Liver (tissue), 9 donors: ENCODE data around the gene FAM13C. TPM values are rescaled to one million over a fixed set of nuclear protein-coding genes. Genes with fewer than 3 reads are reported as not detected.
A peak's percentile ranks its signal among the peaks of the same experiment; 100 is the strongest.

Source experiments
- DNase-seq: peaks from one replicate; pipeline ENCODE4 v3.0.0-alpha.2; 2017; ENCODE audit warnings: low spot score
- H3K27ac ChIP-seq, 2 donors: one replicate each; pipeline ENCODE4 v1.7.0; 2013; ENCODE audit warnings: inconsistent platforms in 2 of 2, low read length in 2 of 2, control low read depth in 1 of 2, low read depth in 1 of 2, mild to moderate bottlenecking in 1 of 2
- H3K27me3 ChIP-seq, 4 donors: one replicate each; pipeline versions ENCODE4 v1.6.1 to v1.7.0; 2013; ENCODE audit warnings: low read length in 3 of 4, inconsistent platforms in 1 of 4, mild to moderate bottlenecking in 1 of 4, moderate library complexity in 1 of 4; ENCODE audit not compliant: control insufficient read depth in 4 of 4, insufficient read depth in 4 of 4
- H3K36me3 ChIP-seq, 4 donors: one replicate each; pipeline versions ENCODE4 v1.6.1 to v1.7.0; 2013; ENCODE audit warnings: low read length in 3 of 4, mild to moderate bottlenecking in 3 of 4, low read depth in 1 of 4, moderate library complexity in 1 of 4; ENCODE audit not compliant: control insufficient read depth in 4 of 4, insufficient read depth in 3 of 4
- H3K4me1 ChIP-seq, 4 donors: one replicate each; pipeline versions ENCODE4 v1.6.1 to v1.7.0; 2013; ENCODE audit warnings: low read length in 3 of 4, mild to moderate bottlenecking in 3 of 4, moderate library complexity in 1 of 4; ENCODE audit not compliant: control insufficient read depth in 4 of 4, insufficient read depth in 4 of 4
- H3K4me3 ChIP-seq, 3 donors: one replicate each; pipeline versions ENCODE4 v1.6.1 to v1.7.0; 2013; ENCODE audit warnings: low read length in 3 of 3, control low read depth in 1 of 3, low read depth in 1 of 3, mild to moderate bottlenecking in 1 of 3
- H3K9ac ChIP-seq, 2 donors: one replicate each; pipeline ENCODE4 v1.7.0; 2013; ENCODE audit warnings: low read length in 2 of 2, mild to moderate bottlenecking in 2 of 2, moderate library complexity in 2 of 2, control low read depth in 1 of 2, low read depth in 1 of 2
- H3K9me3 ChIP-seq, 4 donors: one replicate each; pipeline versions ENCODE4 v1.6.1 to v1.7.0; 2013; ENCODE audit warnings: low read length in 3 of 4; ENCODE audit not compliant: control insufficient read depth in 4 of 4
- ATF3 ChIP-seq: IDR thresholded peaks from 2 replicates; pipeline ENCODE4 v1.6.1; 2016; ENCODE audit warnings: antibody characterized with exemption
- EGR1 ChIP-seq, 2 donors: IDR thresholded peaks; 2 replicates each; pipeline ENCODE4 v1.6.1; 2016 to 2018; ENCODE audit warnings: antibody characterized with exemption in 2 of 2, low read depth in 2 of 2
- FOXA2 ChIP-seq: IDR thresholded peaks from 2 replicates; pipeline ENCODE4 v1.6.1; 2016; ENCODE audit warnings: antibody characterized with exemption
- GABPA ChIP-seq, 2 donors: IDR thresholded peaks in 1 of 2; conservative IDR thresholded peaks in 1 of 2; 2 replicates each; pipeline ENCODE4 v1.6.1; 2016; ENCODE audit warnings: antibody characterized with exemption in 2 of 2, mild to moderate bottlenecking in 1 of 2, moderate library complexity in 1 of 2
- HNF4A ChIP-seq, 2 donors: conservative IDR thresholded peaks; 2 replicates each; pipeline ENCODE4 v1.6.1; 2016; ENCODE audit warnings: antibody characterized with exemption in 2 of 2, mild to moderate bottlenecking in 2 of 2
- HNF4G ChIP-seq: IDR thresholded peaks from 2 replicates; pipeline ENCODE4 v1.6.1; 2016; ENCODE audit warnings: antibody characterized with exemption
- JUND ChIP-seq, 2 donors: IDR thresholded peaks; 2 replicates each; pipeline ENCODE4 v1.6.1; 2016; ENCODE audit warnings: antibody characterized with exemption in 2 of 2
- NR2F2 ChIP-seq: IDR thresholded peaks from 2 replicates; pipeline ENCODE4 v1.6.1; 2016; ENCODE audit warnings: antibody characterized with exemption
- RAD21 ChIP-seq, 2 donors: IDR thresholded peaks; 2 replicates each; pipeline ENCODE4 v1.6.1; 2016; ENCODE audit warnings: antibody characterized with exemption in 2 of 2, mild to moderate bottlenecking in 2 of 2
- RXRA ChIP-seq, 2 donors: IDR thresholded peaks; 2 replicates each; pipeline ENCODE4 v1.6.1; 2017 to 2018; ENCODE audit warnings: antibody characterized with exemption in 2 of 2, mild to moderate bottlenecking in 1 of 2
- YY1 ChIP-seq: IDR thresholded peaks from 2 replicates; pipeline ENCODE4 v1.6.1; 2016; ENCODE audit warnings: antibody characterized with exemption, mild to moderate bottlenecking
- ZBTB33 ChIP-seq: IDR thresholded peaks from 2 replicates; pipeline ENCODE4 v1.6.1; 2016; ENCODE audit warnings: antibody characterized with exemption
- WGBS: extraction: QIAGEN DNeasy Blood & Tissue Kit; methylation state at CpG from one replicate; pipeline ENCODE4 v1.1.7; 2013; 5-methylcytosine and 5-hydroxymethylcytosine counted together
- polyA plus RNA-seq, 2 donors: library from polyadenylated mRNA; stranded (reverse) in 1 of 2; unstranded in 1 of 2; fragments of 200-250 nt in 1 of 2; fragments of >200 nt in 1 of 2; fragmentation: Nextera tagmentation in 1 of 2; extraction: Ambion mirVana in 1 of 2; gene quantifications; one replicate each; pipeline versions ENCODE4 v1.2.1 to v1.2.3, GENCODE V29; 2013 to 2015
- total RNA-seq, 2 donors: library from RNA; depleted of rRNA; stranded (reverse); fragments of >200 nt; gene quantifications; one replicate each; pipeline ENCODE4 v1.2.3, GENCODE V29; 2014
- TF ChIP-seq, protein P1 (sequence below): fragments of 150-350 bp; IDR thresholded peaks from 2 replicates; pipeline ENCODE4 v1.5.1; 2017; ENCODE audit warnings: improper control_type of control experiment, low read depth, low read length; ENCODE audit not compliant: missing input control
- TF ChIP-seq, protein P2 (sequence below): IDR thresholded peaks from 2 replicates; pipeline ENCODE4 v1.6.1; 2016; ENCODE audit warnings: antibody characterized with exemption, mild to moderate bottlenecking
- donor health status: healthy.
- donor health status: healthy.
- donor health status: healthy.
- donor health status: healthy.
- donor health status: healthy.

FAM13C gene
- total and polyA plus RNA-seq, 4 donors = 0.87 to 2.4 (median 2.1) TPM

DNA sequence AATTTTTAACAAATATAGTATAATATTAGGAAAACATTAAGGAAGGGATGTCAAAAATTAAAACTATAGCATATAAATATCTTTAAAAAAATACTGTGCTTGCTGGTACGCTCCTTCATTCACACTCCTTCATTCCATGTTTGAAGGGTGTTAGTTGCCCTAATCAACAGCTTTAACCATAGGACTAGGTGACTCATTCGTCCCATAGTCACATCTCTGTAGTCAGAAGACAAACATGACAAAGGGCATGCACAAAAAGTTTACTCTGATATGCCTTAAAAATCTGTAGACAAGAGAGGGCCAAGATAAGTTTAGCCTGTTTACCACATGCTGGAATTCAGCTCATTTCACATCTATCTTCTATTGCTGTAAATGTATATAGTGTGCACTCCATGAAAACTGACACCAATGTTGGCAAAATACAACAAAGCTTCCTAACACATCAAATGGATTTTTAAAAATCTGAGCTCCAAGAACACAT lies 646 bp downstream of the FAM13C start:
- Histone ChIP-seq H3K27me3 (no peaks in the 10 kb centered on the region), H3K9ac (no peak overlapping the region), H3K9me3 (no peaks in the 10 kb centered on the region), H3K4me3 (peak overlapping the region; percentile 16 to 74 (median 62)), H3K36me3 (no peaks in the 10 kb centered on the region), H3K27ac (peak overlapping the region; percentile 69 to 84), H3K4me1 (peaks cover 0 to 12% (median 10%) of the 10 kb centered on the region in 4 donors)
- no peak for DNase-seq
- 57% methylated on average over 2 of the region's 2 CpGs for WGBS
- TF ChIP-seq RXRA (IDR thresholded peaks at IDR 0.05) (peak in 1 of 2 donors; percentile 11), NR2F2 (no peak), YY1 (peak; percentile 3), RAD21 (IDR thresholded peaks at IDR 0.05) (peak in 1 of 2 donors; percentile 2), ATF3 (peak; percentile 43), JUND (IDR thresholded peaks at IDR 0.05) (peak; percentile 59 to 94), HNF4A (conservative IDR thresholded peaks at IDR 0.05) (peak in 1 of 2 donors; percentile 40), FOXA2 (peak; percentile 10)
- TF ChIP-seq, protein P1, sequence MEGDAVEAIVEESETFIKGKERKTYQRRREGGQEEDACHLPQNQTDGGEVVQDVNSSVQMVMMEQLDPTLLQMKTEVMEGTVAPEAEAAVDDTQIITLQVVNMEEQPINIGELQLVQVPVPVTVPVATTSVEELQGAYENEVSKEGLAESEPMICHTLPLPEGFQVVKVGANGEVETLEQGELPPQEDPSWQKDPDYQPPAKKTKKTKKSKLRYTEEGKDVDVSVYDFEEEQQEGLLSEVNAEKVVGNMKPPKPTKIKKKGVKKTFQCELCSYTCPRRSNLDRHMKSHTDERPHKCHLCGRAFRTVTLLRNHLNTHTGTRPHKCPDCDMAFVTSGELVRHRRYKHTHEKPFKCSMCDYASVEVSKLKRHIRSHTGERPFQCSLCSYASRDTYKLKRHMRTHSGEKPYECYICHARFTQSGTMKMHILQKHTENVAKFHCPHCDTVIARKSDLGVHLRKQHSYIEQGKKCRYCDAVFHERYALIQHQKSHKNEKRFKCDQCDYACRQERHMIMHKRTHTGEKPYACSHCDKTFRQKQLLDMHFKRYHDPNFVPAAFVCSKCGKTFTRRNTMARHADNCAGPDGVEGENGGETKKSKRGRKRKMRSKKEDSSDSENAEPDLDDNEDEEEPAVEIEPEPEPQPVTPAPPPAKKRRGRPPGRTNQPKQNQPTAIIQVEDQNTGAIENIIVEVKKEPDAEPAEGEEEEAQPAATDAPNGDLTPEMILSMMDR = no peak

GRCh38 chr10:59360605-59361405 lies 1.5 kb downstream of the FAM13C start:
- DNase-seq = no peak
- no peak overlapping the region for H3K4me3 ChIP-seq
- TF ChIP-seq HNF4G (no peak), FOXA2 (no peak), GABPA (IDR thresholded peaks at IDR 0.05 in 1 of 2, conservative IDR thresholded peaks at IDR 0.05 in 1 of 2) (no peak), RAD21 (IDR thresholded peaks at IDR 0.05) (no peak), JUND (IDR thresholded peaks at IDR 0.05) (no peak), EGR1 (IDR thresholded peaks at IDR 0.05; ENCODE audit: low read depth in 2 of 2) (no peak), ZBTB33 (no peak), RXRA (IDR thresholded peaks at IDR 0.05) (no peak), HNF4A (conservative IDR thresholded peaks at IDR 0.05) (no peak)
- TF ChIP-seq, protein P2, sequence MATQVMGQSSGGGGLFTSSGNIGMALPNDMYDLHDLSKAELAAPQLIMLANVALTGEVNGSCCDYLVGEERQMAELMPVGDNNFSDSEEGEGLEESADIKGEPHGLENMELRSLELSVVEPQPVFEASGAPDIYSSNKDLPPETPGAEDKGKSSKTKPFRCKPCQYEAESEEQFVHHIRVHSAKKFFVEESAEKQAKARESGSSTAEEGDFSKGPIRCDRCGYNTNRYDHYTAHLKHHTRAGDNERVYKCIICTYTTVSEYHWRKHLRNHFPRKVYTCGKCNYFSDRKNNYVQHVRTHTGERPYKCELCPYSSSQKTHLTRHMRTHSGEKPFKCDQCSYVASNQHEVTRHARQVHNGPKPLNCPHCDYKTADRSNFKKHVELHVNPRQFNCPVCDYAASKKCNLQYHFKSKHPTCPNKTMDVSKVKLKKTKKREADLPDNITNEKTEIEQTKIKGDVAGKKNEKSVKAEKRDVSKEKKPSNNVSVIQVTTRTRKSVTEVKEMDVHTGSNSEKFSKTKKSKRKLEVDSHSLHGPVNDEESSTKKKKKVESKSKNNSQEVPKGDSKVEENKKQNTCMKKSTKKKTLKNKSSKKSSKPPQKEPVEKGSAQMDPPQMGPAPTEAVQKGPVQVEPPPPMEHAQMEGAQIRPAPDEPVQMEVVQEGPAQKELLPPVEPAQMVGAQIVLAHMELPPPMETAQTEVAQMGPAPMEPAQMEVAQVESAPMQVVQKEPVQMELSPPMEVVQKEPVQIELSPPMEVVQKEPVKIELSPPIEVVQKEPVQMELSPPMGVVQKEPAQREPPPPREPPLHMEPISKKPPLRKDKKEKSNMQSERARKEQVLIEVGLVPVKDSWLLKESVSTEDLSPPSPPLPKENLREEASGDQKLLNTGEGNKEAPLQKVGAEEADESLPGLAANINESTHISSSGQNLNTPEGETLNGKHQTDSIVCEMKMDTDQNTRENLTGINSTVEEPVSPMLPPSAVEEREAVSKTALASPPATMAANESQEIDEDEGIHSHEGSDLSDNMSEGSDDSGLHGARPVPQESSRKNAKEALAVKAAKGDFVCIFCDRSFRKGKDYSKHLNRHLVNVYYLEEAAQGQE = no peak
- TF ChIP-seq, protein P1 = no peak
- no peaks in the 10 kb centered on the region for H3K36me3 ChIP-seq
- H3K27me3 ChIP-seq = no peaks in the 10 kb centered on the region
- no peak overlapping the region for H3K27ac ChIP-seq
- WGBS = 78% methylated on average over 6 of the region's 6 CpGs
- H3K9me3 ChIP-seq = no peaks in the 10 kb centered on the region
- peaks cover 0 to 12% (median 10%) of the 10 kb centered on the region in 4 donors for H3K4me1 ChIP-seq
- no peak overlapping the region for H3K9ac ChIP-seq
